Activated naive CD4-positive, alpha-beta T cell treated with anti-CD3 and anti-CD28 coated beads for 36 hours (primary cell): ENCODE results near the gene RBMS1. TPM values are rescaled to one million over a fixed set of nuclear protein-coding genes. Genes with fewer than 3 reads are reported as not detected.
A peak's percentile ranks its signal among the peaks of the same experiment; 100 is the strongest.
"Not testable (repeated sequence)": the region's sequence is repeated elsewhere in the genome, so short reads cannot be mapped to it uniquely, and the experiment has no call there.

ENCODE experiments used
- CTCF ChIA-PET: fragments of 350-600 bp; sonication (Branson Sonifier 250); formaldehyde crosslinking; loops from one replicate; lab custom pipeline; 2021; ENCODE audit warnings: antibody characterized with exemption; lab: Charles Lee
- DNase-seq: peaks from one replicate; pipeline ENCODE4 v3.0.0-alpha.2; 2020
- H3K27ac Mint-ChIP-seq: one replicate; pipeline ENCODE4 v1.8.0; 2021; ENCODE audit warnings: mild to moderate bottlenecking, mixed read lengths
- H3K27me3 Mint-ChIP-seq: one replicate; pipeline ENCODE4 v1.8.0; 2021; ENCODE audit warnings: low read depth, mixed read lengths
- H3K36me3 Mint-ChIP-seq: one replicate; pipeline ENCODE4 v1.8.0; 2021; ENCODE audit warnings: low read depth, mixed read lengths
- H3K4me1 Mint-ChIP-seq: one replicate; pipeline ENCODE4 v1.8.0; 2021; ENCODE audit warnings: low read depth, mixed read lengths
- H3K4me3 Mint-ChIP-seq: one replicate; pipeline ENCODE4 v1.8.0; 2021; ENCODE audit warnings: mild to moderate bottlenecking, moderate library complexity, mixed read lengths
- H3K9me3 Mint-ChIP-seq: one replicate; pipeline ENCODE4 v1.8.0; 2021; ENCODE audit warnings: mixed read lengths
- intact Hi-C: fragments of 100-400 bp; cut with micrococcal nuclease; formaldehyde crosslinking; loops from one replicate; pipeline ENCODE4 v1.15.1; 2023
- total RNA-seq, 2 experiments: library from RNA; stranded (reverse); gene quantifications; one replicate each; pipeline ENCODE4 v1.2.3, GENCODE V29; 2021

RBMS1 gene
- total RNA-seq, 2 experiments from 2014 or later = 27.8 to 29.1 TPM

DNA sequence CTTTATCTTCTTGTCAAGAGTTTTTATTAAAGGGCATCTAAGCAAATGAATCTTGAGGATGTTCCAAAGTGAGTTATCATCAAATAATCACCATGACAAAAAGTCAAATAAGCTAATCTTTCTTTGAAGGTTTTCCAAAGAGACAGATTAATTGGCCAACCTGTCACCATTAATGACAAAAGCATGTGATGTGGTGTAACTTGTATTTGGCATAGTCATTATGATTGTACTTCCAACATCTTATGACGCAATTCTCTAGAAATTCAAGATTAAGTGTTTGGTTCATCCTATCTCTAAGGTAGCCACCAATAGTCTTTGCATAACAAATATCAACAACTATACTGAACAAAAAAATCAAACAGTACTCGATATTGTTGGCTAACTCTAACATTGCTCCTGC lies 28.6 kb downstream of the RBMS1 start:
- no peak overlapping the region for H3K4me3 Mint-ChIP-seq
- H3K27ac Mint-ChIP-seq = no peak overlapping the region
- H3K4me1 Mint-ChIP-seq = peaks cover 83% of the 10 kb centered on the region
- no peak for DNase-seq
- intact Hi-C loops = loop anchor here (1.0 kb wide), 3 partner anchors 8 to 59 kb away; no protein-coding TSS in a partner anchor
- H3K27me3 Mint-ChIP-seq = no peaks in the 10 kb centered on the region
- H3K36me3 Mint-ChIP-seq = no peaks in the 10 kb centered on the region
- no peaks in the 10 kb centered on the region for H3K9me3 Mint-ChIP-seq
- CTCF ChIA-PET = interaction anchor here (1.2 kb wide), 1 partner anchor 53 kb away, joined by 3 read pairs; no protein-coding TSS in a partner anchor

DNA sequence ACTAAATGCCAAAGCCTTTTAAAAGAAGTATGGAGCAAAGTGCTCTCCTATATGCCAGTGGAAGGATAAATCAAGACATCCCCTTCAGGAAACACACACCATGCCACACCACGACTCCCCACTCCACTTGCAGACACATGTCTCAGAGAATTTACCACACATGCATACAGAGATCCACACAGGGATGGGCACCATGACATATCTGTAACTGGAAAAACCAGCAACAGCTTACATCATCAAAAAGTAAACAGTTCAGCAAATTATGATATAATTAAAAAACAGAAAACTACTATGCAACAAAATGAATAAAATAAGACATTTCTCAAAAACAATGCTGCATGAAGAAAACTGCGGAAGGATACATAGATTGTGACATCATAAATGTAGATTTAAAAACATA lies 29.6 kb downstream of the RBMS1 start:
- DNase-seq = no peak
- peaks cover 82% of the 10 kb centered on the region for H3K4me1 Mint-ChIP-seq
- intact Hi-C loops = no loop called here
- H3K27ac Mint-ChIP-seq = peak overlapping the region; percentile 33
- CTCF ChIA-PET = interaction anchor here (1.1 kb wide), 1 partner anchor 21 kb away, joined by 7 read pairs; no protein-coding TSS in a partner anchor
- no peaks in the 10 kb centered on the region for H3K36me3 Mint-ChIP-seq
- H3K9me3 Mint-ChIP-seq = no peaks in the 10 kb centered on the region
- no peaks in the 10 kb centered on the region for H3K27me3 Mint-ChIP-seq
- H3K4me3 Mint-ChIP-seq = no peak overlapping the region

DNA sequence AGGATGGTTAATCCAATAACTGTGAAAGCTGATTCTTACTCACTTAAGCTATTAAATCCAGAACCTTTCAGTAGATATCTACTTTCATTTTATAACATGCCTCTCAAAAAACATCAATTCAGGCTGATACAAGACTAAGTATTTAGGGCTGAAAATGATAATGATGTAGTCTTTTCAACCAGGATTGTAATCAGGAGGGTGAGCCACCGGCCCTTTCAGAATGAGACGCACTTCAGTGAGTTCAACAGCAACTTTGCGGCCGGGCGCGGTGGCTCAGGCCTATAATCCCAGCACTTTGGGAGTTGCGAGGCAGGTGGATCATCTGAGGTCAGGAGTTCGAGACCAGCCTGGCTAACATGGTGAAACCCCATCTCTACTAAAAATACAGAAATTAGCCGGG lies 30.4 kb downstream of the RBMS1 start:
- intact Hi-C loops = no loop called here

DNA sequence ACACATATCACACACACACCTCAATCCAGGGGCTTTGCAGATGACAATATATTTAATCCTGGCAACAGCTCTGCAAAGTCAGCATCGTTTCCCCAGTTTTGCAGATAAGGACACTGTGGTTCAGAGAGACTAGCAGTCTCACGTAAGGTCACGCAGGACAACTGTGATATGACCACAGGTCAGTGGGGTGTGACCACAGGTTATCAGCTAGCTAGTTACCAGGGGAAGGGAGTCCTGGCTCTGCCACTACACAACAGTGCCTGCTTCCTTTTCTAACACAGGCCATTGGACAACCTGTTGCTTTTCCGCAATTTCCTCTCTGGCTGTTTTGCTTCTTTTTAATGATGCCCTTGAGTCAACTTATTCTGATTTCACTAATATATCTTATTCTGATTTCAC lies 33.3 kb downstream of the RBMS1 start:
- H3K36me3 Mint-ChIP-seq = no peaks in the 10 kb centered on the region
- no peak overlapping the region for H3K4me3 Mint-ChIP-seq
- no peaks in the 10 kb centered on the region for H3K9me3 Mint-ChIP-seq
- intact Hi-C loops = no loop called here
- H3K4me1 Mint-ChIP-seq = peaks cover 76% of the 10 kb centered on the region
- CTCF ChIA-PET = interaction anchor here (0.7 to 1.4 kb wide), 2 partner anchors 49 to 53 kb away, joined by 3 to 4 read pairs; no protein-coding TSS in a partner anchor
- no peak for DNase-seq
- no peak overlapping the region for H3K27ac Mint-ChIP-seq
- no peaks in the 10 kb centered on the region for H3K27me3 Mint-ChIP-seq

More for the DNA sequence above, 30.4 kb downstream of the RBMS1 start:
- DNase-seq = no peak
- H3K4me3 Mint-ChIP-seq = no peak overlapping the region
- peaks cover 80% of the 10 kb centered on the region for H3K4me1 Mint-ChIP-seq
- CTCF ChIA-PET = interaction anchor here (0.7 to 1.1 kb wide), 2 partner anchors 22 to 85 kb away, joined by 4 to 7 read pairs; no protein-coding TSS in a partner anchor
- no peaks in the 10 kb centered on the region for H3K36me3 Mint-ChIP-seq
- H3K27ac Mint-ChIP-seq = no peak overlapping the region
- H3K9me3 Mint-ChIP-seq = no peaks in the 10 kb centered on the region
- no peaks in the 10 kb centered on the region for H3K27me3 Mint-ChIP-seq

DNA sequence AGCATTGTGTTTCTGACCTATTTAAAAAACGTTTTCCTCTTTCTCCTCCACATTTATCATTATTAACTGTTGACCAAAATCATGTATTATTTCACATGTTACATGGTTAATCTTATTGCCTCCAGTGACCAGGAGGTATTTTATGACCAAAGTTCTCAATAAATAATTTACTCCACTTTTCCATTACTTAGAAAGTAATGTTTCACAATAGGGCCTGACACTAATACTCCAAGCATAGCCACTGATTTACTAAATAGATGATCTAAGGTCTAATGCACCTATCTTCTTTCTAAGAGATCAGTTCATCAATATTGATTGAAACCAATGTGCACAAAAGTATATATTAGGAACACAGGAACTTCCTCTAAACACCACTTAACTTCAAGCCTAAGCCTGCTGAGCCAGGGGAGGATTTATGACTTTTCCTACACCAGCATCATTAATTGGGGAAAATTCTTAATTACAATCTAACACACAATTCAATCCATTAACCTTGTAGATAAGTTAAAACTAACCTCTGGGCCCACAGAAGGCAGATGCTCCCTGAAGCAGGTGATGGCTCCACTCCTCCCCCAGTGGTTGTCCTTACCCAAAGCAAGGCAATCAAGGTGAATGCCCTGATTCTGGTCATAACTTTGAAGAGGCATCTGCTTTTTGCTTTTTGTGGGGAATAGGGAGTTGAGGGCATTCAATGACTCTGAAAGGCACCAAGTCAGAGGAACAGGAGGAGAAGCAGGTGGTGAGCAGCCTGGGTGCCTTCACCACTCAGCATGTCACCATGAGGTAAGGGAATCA lies 33.9 kb downstream of the RBMS1 start:
- Mint-ChIP-seq H3K9me3 (no peaks in the 10 kb centered on the region), H3K36me3 (no peaks in the 10 kb centered on the region), H3K27ac (no peak overlapping the region), H3K4me3 (no peak overlapping the region), H3K27me3 (no peaks in the 10 kb centered on the region), H3K4me1 (peaks cover 75% of the 10 kb centered on the region)
- intact Hi-C loops = no loop called here
- CTCF ChIA-PET = interaction anchor here (0.7 to 1.4 kb wide), 2 partner anchors 48 to 52 kb away, joined by 3 to 4 read pairs; no protein-coding TSS in a partner anchor
- DNase-seq = no peak

DNA sequence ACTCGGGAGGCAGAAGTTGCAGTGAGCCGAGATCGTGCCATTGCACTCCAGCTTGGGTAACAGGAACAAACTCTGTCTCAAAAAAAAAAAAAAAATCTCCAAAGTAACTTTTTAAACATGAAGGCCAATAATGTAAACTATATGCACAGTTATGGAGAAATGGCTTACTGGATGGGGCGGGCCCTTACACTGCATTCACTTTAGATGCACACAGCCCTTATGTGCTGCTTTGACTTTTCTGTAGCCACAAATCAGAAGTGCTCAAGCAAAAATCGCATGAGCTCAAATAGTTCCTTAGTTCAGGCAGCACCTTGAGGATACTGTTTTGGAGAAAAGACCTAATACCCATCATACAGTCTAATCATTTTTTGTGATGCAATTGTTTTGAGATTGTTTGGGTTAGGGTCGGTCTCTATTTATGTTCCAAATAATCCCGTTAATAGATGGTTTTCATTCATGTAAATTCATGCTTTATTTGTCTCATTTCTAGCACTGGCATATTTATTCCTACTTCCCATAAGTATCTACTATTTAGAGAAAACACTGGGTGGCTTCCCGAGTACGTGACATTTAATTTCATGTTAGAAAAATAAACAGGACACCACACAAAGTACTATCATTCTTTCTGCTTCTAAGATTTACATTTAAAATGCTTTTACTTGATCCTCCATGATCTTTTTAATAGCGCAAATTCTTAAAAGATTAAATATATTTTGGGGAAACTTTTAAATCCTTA lies 34.7 kb downstream of the RBMS1 start:
- CTCF ChIA-PET = no interaction called here
- no peaks in the 10 kb centered on the region for H3K36me3 Mint-ChIP-seq
- no peak for DNase-seq
- intact Hi-C loops = no loop called here
- no peaks in the 10 kb centered on the region for H3K27me3 Mint-ChIP-seq
- no peaks in the 10 kb centered on the region for H3K9me3 Mint-ChIP-seq
- H3K4me1 Mint-ChIP-seq = peaks cover 68% of the 10 kb centered on the region
- H3K4me3 Mint-ChIP-seq = no peak overlapping the region
- H3K27ac Mint-ChIP-seq = no peak overlapping the region

DNA sequence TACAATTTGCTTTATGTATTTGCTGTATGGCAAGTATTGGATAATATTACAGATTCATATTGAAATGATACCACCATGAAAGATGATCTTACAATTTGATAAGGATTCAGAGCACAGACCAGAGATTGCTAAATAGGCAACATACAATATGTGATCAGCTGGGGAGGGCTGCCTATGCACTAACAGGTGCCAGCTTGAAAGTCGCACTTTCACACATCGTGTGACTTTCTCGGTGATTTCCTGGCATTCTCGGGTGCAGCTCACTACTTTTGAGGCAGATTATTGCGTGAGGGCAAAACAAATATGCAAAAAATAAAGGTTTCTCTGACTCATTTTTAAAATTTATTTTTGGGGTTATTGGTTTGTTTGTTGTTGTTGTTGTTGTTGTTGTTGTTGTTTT lies 36.0 kb downstream of the RBMS1 start:
- intact Hi-C loops = no loop called here
- CTCF ChIA-PET = interaction anchor here (1.0 kb wide), 1 partner anchor 28 kb away, joined by 3 read pairs; no protein-coding TSS in a partner anchor
- H3K9me3 Mint-ChIP-seq = no peaks in the 10 kb centered on the region
- H3K4me3 Mint-ChIP-seq = no peak overlapping the region
- DNase-seq = peak; percentile 54
- peaks cover 55% of the 10 kb centered on the region for H3K4me1 Mint-ChIP-seq
- no peaks in the 10 kb centered on the region for H3K27me3 Mint-ChIP-seq
- no peak overlapping the region for H3K27ac Mint-ChIP-seq
- no peaks in the 10 kb centered on the region for H3K36me3 Mint-ChIP-seq

DNA sequence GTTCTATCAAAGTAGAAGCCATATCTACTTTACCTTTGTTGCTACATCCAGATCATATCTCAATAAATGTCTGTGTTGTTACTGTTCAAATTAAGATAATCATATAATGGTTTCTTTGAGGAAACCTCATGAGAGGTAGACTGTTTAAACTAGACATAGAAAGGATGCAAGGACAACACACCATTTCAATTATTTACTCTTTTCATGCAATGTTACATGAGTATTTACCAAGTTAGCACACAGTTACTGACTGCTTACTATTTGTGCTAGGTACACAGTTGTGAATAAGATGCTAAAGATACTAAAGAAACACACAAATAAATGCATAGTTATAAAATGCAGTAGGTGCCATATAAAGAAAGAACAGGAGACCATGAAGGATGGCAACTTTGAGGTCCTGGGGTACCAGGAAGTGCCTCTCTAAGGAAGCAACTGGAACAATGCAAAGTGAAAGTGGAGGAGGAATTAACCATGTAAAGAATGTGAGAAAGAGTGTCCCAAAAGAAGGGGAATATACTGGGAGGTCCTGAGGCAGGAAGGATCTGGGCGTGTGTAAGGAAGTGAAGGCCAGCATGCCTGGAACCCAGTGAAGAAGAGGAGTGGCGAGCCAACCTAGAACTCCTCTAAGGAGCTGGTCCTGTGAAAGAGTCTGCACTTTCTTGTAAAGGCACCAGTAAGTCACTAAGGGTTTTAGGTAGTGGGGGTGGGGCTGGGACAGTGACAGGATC lies 39.4 kb downstream of the RBMS1 start:
- intact Hi-C loops = no loop called here
- Mint-ChIP-seq H3K9me3 (no peaks in the 10 kb centered on the region), H3K27ac (no peak overlapping the region), H3K4me1 (peaks cover 32% of the 10 kb centered on the region), H3K36me3 (peaks cover 1% of the 10 kb centered on the region), H3K27me3 (no peaks in the 10 kb centered on the region), H3K4me3 (no peak overlapping the region)
- no peak for DNase-seq
- CTCF ChIA-PET = interaction anchor here (1.4 kb wide), 1 partner anchor 12 kb away, joined by 3 read pairs; no protein-coding TSS in a partner anchor

DNA sequence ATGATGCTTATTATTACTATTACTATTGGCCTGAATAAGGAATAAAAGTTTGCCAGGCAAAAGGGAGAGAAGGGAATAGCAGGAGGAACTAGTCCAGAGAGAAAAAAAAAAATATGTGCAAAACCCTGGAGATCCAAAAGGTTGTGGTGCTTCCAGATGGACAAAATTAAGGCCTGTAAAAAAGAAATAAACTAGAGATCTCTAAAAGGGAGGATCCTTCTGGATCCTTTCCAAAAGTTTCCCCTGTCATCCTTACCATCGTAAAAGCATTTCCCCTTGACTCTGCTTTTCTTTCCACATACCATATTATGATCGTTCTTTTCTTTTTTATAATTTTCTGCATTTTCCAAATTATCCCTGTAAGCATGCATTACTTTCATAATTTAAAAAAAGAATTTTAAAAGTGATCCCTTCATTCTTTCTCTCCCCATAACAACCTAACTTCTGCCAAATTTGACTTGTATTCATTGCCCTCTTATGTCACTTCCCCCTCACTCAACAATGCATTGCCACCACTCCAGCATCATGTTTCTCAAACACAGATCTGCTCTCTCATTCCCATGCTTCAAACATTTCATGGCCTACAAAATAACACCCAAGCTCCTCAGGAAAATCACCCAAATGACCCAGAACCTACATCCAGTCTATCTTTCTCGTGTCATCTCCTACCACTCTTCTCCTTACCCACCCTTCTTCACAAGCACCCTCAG lies 40.3 kb downstream of the RBMS1 start:
- Mint-ChIP-seq H3K36me3 (peaks cover 1% of the 10 kb centered on the region), H3K27ac (no peak overlapping the region), H3K27me3 (no peaks in the 10 kb centered on the region), H3K4me1 (peaks cover 27% of the 10 kb centered on the region), H3K9me3 (no peaks in the 10 kb centered on the region), H3K4me3 (no peak overlapping the region)
- intact Hi-C loops = no loop called here
- DNase-seq = no peak
- CTCF ChIA-PET = no interaction called here

DNA sequence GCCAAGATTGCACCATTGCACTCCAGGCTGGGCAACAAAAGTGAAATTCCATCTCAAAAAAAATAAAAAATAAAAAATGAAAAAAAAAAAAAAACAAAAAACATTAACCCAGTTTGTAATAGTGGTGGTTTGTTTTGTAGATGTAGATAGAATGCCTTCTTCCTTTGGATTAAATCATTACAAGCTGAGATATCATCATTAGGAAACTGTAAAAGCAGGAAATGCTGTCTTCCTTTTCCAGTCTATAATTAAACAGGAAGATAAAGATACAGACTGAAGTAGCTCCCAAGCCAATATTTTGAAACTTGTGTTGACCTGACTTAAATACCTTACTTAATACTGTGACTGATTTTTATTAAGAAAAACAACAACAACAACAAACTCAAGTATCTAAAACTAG lies 43.1 kb downstream of the RBMS1 start:
- H3K4me1 Mint-ChIP-seq = peaks cover 15% of the 10 kb centered on the region
- intact Hi-C loops = no loop called here
- H3K9me3 Mint-ChIP-seq = no peaks in the 10 kb centered on the region
- no peak overlapping the region for H3K4me3 Mint-ChIP-seq
- peaks cover 4% of the 10 kb centered on the region for H3K36me3 Mint-ChIP-seq
- DNase-seq = no peak
- H3K27me3 Mint-ChIP-seq = no peaks in the 10 kb centered on the region
- H3K27ac Mint-ChIP-seq = no peak overlapping the region
- CTCF ChIA-PET = interaction anchor here (1.5 kb wide), 1 partner anchor 17 kb away, joined by 4 read pairs; no protein-coding TSS in a partner anchor

DNA sequence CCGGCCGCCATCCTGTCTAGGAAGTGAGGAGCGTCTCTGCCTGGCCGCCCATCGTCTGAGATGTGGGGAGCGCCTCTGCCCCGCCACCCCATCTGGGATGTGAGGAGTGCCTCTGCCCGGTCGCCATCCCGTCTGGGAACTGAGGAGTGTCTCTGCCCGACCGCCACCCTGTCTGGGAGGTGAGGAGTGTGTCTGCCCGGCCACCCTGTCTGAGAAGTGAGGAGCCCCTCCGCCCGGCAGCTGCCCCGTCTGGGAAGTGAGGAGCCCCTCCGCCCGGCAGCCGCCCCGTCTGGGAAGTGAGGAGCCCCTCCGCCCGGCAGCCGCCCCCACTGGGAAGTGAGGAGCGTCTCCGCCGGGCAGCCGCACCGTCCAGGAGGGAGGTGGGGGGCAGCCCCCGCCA lies 44.8 kb downstream of the RBMS1 start:
- H3K36me3 Mint-ChIP-seq, H3K4me1 Mint-ChIP-seq, H3K4me3 Mint-ChIP-seq, intact Hi-C loops, H3K9me3 Mint-ChIP-seq, DNase-seq, CTCF ChIA-PET, H3K27me3 Mint-ChIP-seq, H3K27ac Mint-ChIP-seq: not testable (repeated sequence)
